Large intestine (tissue), 3 donors: Measurements from ENCODE around the gene PICALM. TPM values are rescaled to one million over a fixed set of nuclear protein-coding genes. Genes with fewer than 3 reads are reported as not detected.

Experiments used
- DNase-seq, 2 donors: peaks; one replicate each; pipeline versions ENCODE4 v3.0.0 to v3.0.0-alpha.2; 2013
- H3K27ac ChIP-seq: one replicate; pipeline ENCODE4 v1.5.1; 2013; ENCODE audit warnings: low read length
- H3K27me3 ChIP-seq: 2 replicates; pipeline ENCODE4 v1.6.1; 2013; ENCODE audit warnings: low read length; ENCODE audit not compliant: control insufficient read depth, insufficient read depth
- H3K36me3 ChIP-seq: 2 replicates; pipeline ENCODE4 v1.6.1; 2013; ENCODE audit warnings: low read length; ENCODE audit not compliant: control insufficient read depth, insufficient read depth
- H3K4me1 ChIP-seq: one replicate; pipeline ENCODE4 v1.6.1; 2013; ENCODE audit warnings: low read length; ENCODE audit not compliant: control insufficient read depth, insufficient read depth
- H3K4me3 ChIP-seq: one replicate; pipeline ENCODE4 v1.5.1; 2013; ENCODE audit warnings: low read length
- H3K9me3 ChIP-seq: one replicate; pipeline ENCODE4 v1.6.1; 2013; ENCODE audit warnings: mild to moderate bottlenecking, low read depth, low read length, moderate library complexity; ENCODE audit not compliant: control insufficient read depth
- WGBS: methylation state at CpG from one replicate; pipeline ENCODE4 v1.1.5; 2013; ENCODE audit warnings: low lambda C conversion rate; ENCODE audit not compliant: insufficient coverage; 5-methylcytosine and 5-hydroxymethylcytosine counted together
- polyA plus RNA-seq: library from polyadenylated mRNA; unstranded; fragments of 120-200 nt; gene quantifications from one replicate; pipeline ENCODE4 v1.2.1, GENCODE V29; 2013

PICALM gene
- polyA plus RNA-seq, 1 donor: 177 TPM

DNA sequence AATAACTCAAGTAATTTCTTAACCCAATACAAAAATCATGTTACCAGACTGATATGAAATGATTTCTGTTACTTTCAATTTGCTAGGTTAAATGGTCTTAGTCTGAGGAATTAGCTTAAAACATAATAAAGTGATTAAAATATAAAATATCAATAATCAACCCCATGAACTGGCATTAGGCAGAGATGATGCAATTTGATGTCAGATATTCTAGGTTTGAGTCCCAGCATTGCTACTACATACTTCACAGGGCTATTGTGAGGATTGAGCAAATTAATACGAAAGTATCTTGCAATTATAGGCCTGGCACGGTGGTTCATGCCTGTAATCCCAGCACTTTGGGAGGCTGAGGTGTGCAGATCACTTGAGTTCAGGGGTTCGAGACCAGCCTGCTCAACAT lies 66.5 kb downstream of the PICALM start:
- peaks cover 57% of the 10 kb centered on the region for H3K36me3 ChIP-seq

DNA sequence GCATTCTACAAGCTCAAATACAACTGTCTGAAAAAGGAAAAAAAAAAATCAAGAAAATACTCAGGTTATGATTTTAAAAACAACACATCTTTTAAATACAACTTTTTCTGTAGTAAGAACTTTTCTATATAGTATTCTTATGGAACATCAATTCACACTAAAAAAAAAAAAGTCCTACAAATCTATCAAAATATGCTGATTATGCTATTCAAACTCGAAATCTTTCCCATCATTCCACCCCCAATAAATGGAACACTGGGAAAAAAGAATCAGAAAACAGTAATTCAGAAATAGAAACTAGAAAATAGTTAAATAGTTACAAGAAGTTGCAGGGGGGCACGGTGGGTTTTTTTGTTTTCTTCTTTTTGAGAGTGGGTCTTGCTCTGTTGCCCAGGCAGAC lies 77.4 kb downstream of the PICALM start:
- H3K4me3 ChIP-seq: no peak overlapping the region
- 100% methylated on average over 1 of the region's 2 CpGs for WGBS
- H3K27ac ChIP-seq: no peak overlapping the region
- H3K36me3 ChIP-seq: peaks cover 26% of the 10 kb centered on the region
- H3K9me3 ChIP-seq: no peaks in the 10 kb centered on the region
- no peaks in the 10 kb centered on the region for H3K4me1 ChIP-seq
- no peak for DNase-seq
- no peaks in the 10 kb centered on the region for H3K27me3 ChIP-seq

More for the DNA sequence above, 66.5 kb downstream of the PICALM start:
- DNase-seq: no peak
- no peaks in the 10 kb centered on the region for H3K9me3 ChIP-seq
- WGBS: no CpG with 5 or more reads among the region's 3 CpGs
- H3K27ac ChIP-seq: no peak overlapping the region
- H3K27me3 ChIP-seq: no peaks in the 10 kb centered on the region
- no peaks in the 10 kb centered on the region for H3K4me1 ChIP-seq
- H3K4me3 ChIP-seq: no peak overlapping the region

- H3K27ac ChIP-seq: no peak overlapping the region
- no peaks in the 10 kb centered on the region for H3K27me3 ChIP-seq
- H3K4me1 ChIP-seq: no peaks in the 10 kb centered on the region
- 86% methylated on average over 1 of the region's 2 CpGs for WGBS
- no peaks in the 10 kb centered on the region for H3K9me3 ChIP-seq
- peaks cover 25% of the 10 kb centered on the region for H3K36me3 ChIP-seq
- no peak overlapping the region for H3K4me3 ChIP-seq
- DNase-seq: no peak
Measured at GRCh38 chr11:85989746-85990145, 79.1 kb downstream of the PICALM start.

DNA sequence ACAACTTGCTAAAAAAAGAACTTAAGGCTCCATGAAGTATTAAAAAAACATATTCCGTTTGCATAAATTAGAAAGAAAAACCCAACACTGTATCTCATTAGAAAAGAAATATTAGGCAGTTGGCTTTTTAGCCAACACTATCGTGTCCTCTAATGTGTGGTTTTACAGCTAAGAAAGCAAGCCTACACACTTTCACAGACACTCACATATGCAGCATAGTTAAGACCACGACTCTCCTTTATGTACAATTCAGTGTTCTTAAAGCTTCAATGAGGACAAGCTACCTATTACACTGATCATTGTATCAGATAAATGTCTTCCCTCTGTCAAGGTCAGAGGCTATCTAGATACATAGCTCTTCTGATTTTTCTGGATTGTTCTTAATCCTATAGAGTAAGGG lies 80.1 kb downstream of the PICALM start:
- DNase-seq: no peak
- H3K27ac ChIP-seq: no peak overlapping the region

GRCh38 chr11:85977751-85978160 lies 91.1 kb downstream of the PICALM start:
- no peaks in the 10 kb centered on the region for H3K4me1 ChIP-seq
- DNase-seq: no peak
- WGBS: 82% methylated on average over 3 of the region's 4 CpGs
- no peaks in the 10 kb centered on the region for H3K27me3 ChIP-seq
- no peaks in the 10 kb centered on the region for H3K9me3 ChIP-seq
- peaks cover 49% of the 10 kb centered on the region for H3K36me3 ChIP-seq
- H3K27ac ChIP-seq: no peak overlapping the region
- H3K4me3 ChIP-seq: no peak overlapping the region

More for the DNA sequence above, 80.1 kb downstream of the PICALM start:
- Histone ChIP-seq H3K9me3 (no peaks in the 10 kb centered on the region), H3K27me3 (no peaks in the 10 kb centered on the region), H3K4me1 (no peaks in the 10 kb centered on the region), H3K36me3 (peaks cover 28% of the 10 kb centered on the region), H3K4me3 (no peak overlapping the region)
- WGBS: 75% methylated on average over 2 of the region's 3 CpGs

GRCh38 chr11:85976525-85976924 lies 92.4 kb downstream of the PICALM start:
- Histone ChIP-seq H3K4me3 (no peak overlapping the region), H3K9me3 (no peaks in the 10 kb centered on the region), H3K27ac (no peak overlapping the region), H3K36me3 (peaks cover 52% of the 10 kb centered on the region), H3K27me3 (no peaks in the 10 kb centered on the region), H3K4me1 (no peaks in the 10 kb centered on the region)
- WGBS: 100% methylated on average over 1 of the region's 1 CpG
- DNase-seq: no peak

GRCh38 chr11:85974122-85974521 lies 94.8 kb downstream of the PICALM start:
- H3K27me3 ChIP-seq: no peaks in the 10 kb centered on the region
- WGBS: no CpG with 5 or more reads among the region's 4 CpGs
- no peak overlapping the region for H3K4me3 ChIP-seq
- no peak for DNase-seq
- H3K27ac ChIP-seq: no peak overlapping the region
- no peaks in the 10 kb centered on the region for H3K4me1 ChIP-seq
- H3K9me3 ChIP-seq: no peaks in the 10 kb centered on the region
- H3K36me3 ChIP-seq: peaks cover 48% of the 10 kb centered on the region

DNA sequence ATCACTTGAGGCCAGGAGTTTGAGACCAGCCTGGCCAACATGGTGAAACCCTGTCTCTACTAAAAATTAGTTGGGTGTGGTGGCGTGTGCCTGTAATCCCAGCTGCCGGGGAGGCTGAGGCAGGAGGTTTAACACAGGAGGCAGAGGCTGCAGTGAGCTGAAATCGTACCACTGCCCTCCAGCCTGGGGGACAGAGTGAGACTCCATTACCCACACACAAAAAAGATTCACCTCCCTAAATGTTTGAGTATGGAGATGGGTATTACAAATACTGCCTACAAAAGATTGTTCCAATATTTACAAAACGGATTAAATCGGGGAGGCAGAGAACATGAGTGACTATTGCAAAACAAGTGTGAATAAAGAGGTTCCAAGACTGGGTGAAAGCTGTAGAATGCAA lies 98.3 kb downstream of the PICALM start:
- Histone ChIP-seq H3K27me3 (no peaks in the 10 kb centered on the region), H3K4me1 (no peaks in the 10 kb centered on the region), H3K9me3 (no peaks in the 10 kb centered on the region), H3K4me3 (no peak overlapping the region), H3K36me3 (peaks cover 56% of the 10 kb centered on the region), H3K27ac (no peak overlapping the region)
- no peak for DNase-seq
- WGBS: 83% methylated on average over 1 of the region's 5 CpGs

DNA sequence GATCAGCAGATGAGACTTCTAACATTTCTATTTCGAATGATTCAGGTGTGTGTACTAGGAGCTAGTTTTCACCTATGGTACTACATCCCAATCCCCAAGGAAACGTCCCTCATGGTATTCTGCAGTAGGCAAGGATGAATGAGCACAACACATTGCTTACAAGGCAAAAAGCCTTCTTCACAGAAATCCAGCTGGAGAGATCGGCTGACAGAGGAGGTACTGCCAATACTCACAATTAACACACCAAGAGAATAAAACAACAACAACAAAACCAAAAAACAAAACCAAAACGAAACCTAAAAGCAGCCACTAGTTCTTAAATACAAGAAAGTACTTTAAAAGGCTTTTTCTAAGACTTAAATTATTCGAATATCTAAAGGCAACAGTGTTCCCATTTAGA lies 101.4 kb downstream of the PICALM start:
- Histone ChIP-seq H3K27ac (no peak overlapping the region), H3K27me3 (no peaks in the 10 kb centered on the region), H3K36me3 (peaks cover 59% of the 10 kb centered on the region), H3K4me3 (no peak overlapping the region), H3K9me3 (no peaks in the 10 kb centered on the region), H3K4me1 (no peaks in the 10 kb centered on the region)
- WGBS: 100% methylated on average over 1 of the region's 5 CpGs
- no peak for DNase-seq

DNA sequence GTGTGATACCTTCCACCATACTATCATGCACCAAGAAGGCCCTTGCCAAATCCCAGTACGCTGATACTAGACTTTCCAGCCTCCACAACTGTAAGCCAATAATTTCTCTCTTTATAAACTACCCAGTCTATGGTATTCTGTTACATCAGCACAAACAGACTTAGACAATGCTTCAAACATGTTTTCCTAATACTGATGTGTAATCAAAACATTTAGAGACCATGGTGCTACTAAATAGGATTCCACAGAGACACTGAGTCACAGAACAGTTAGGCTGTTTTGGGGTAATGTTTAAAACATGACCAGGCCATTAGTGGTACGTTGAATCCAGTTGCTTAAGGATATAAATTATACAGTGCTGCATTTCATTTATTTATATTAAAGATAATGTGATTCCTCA lies 103.7 kb downstream of the PICALM start:
- DNase-seq: no peak
- Histone ChIP-seq H3K27ac (no peak overlapping the region), H3K4me1 (no peaks in the 10 kb centered on the region), H3K9me3 (no peaks in the 10 kb centered on the region), H3K27me3 (no peaks in the 10 kb centered on the region), H3K4me3 (no peak overlapping the region), H3K36me3 (peaks cover 50% of the 10 kb centered on the region)
- WGBS: no CpG with 5 or more reads among the region's 2 CpGs

DNA sequence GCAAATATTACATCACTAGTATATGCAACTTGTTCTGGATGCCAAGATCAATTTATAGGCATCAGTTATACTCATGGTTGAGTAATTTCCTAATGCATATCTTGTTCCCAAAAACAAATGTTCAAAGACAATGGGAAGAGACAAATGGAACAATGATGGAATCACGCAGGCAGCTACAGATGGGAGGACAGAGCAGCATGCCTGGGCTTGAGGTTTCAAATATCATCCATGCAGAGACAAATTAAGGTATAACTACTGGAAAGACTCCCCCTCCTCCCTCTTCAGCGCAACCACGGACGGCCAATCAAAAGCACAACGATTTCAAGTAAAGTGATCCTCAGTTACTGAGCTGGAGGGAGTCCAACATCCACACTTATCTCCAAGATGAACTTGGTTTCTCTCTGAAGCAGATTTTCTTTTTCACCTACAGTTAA lies 106.9 kb downstream of the PICALM start:
- WGBS: no CpG with 5 or more reads among the region's 5 CpGs
- H3K36me3 ChIP-seq: peaks cover 45% of the 10 kb centered on the region

More for the DNA sequence above, 106.9 kb downstream of the PICALM start:
- Histone ChIP-seq H3K4me1 (no peaks in the 10 kb centered on the region), H3K4me3 (no peak overlapping the region), H3K27me3 (no peaks in the 10 kb centered on the region), H3K27ac (no peak overlapping the region), H3K9me3 (no peaks in the 10 kb centered on the region)
- no peak for DNase-seq
